H1 (cell line): ENCODE measurements around the gene AKAP9. TPM values are rescaled to one million over a fixed set of nuclear protein-coding genes. Genes with fewer than 3 reads are reported as not detected.

Experiments used
- JUN ChIP-seq: IDR thresholded peaks from 2 replicates; pipeline ENCODE4 v1.6.1; 2011; ENCODE audit warnings: low read depth, mild to moderate bottlenecking, improper control_type of control experiment, low read length
- MAFK ChIP-seq: IDR thresholded peaks from 2 replicates; pipeline ENCODE4 v1.6.1; 2012; ENCODE audit warnings: low read depth, mild to moderate bottlenecking, improper control_type of control experiment, low read length
- polyA plus RNA-seq, 7 experiments: library from polyadenylated mRNA; depleted of rRNA in 3 of 7; stranded (reverse) in 5 of 7; unstranded in 2 of 7; fragments of >200 nt in 5 of 7; fragments of 200-250 nt in 2 of 7; gene quantifications; 1 replicate in 5 of 7; 2 replicates in 1 of 7; 4 replicates in 1 of 7; pipeline versions ENCODE4 v1.2.1 to v1.2.3, GENCODE V29; 2011 to 2013; ENCODE audit warnings: missing spikeins in 2 of 7, mixed read lengths in 2 of 7
- total RNA-seq: library from RNA; stranded (reverse); fragmentation: NEBNext Ultra II Directional; extraction: Animal tissue kit (Norgen Biotek cat#: 25700); gene quantifications from 2 replicates; pipeline ENCODE4 v1.2.1, GENCODE V29; 2021

AKAP9 gene
- total and polyA plus RNA-seq, 2 of the 8 experiments (the other 6 are each of a cell fraction or from before 2014, with no cell fraction given): 6.2 to 26.3 TPM

- no peak for TF ChIP-seq MAFK
- TF ChIP-seq JUN: no peak
These were observed 112.7 kb downstream of the AKAP9 start (continued) for GRCh38 chr7:92053312-92053711.
